ENCODE data around the gene MPP4.

Gene MPP4

DNA sequence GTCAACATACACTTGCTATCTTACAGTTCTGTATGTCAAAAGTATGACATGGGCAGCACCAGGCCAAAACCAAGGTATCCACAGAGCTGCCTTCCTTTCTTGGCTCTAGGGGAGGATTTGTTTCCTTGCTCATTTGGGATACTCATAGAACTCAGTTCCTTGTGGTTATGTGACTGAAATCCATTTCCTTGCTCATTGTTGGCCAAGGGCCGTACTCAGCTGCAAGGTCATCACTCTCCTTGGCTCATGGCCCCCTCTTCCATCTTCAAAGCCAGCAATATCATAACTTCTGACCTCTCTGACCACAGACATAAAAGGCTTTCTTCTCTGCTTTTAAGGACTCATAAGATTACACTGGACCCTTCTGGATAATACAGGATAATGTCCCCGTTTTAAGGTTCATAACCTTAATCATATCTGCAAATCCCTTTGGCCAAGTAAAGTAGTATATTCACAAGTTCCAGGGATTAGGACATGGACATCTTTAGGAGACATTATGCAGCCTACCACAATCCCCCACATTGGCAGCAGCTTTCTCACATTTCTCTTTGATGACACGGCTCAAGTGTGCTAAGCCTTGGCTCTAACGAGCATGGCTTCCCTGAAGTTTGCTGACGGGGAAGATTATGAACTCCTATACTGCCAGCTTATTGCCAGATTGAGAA is 76.0 kb downstream of the MPP4 start:
- DNase-seq, result peak; percentile 15

DNA sequence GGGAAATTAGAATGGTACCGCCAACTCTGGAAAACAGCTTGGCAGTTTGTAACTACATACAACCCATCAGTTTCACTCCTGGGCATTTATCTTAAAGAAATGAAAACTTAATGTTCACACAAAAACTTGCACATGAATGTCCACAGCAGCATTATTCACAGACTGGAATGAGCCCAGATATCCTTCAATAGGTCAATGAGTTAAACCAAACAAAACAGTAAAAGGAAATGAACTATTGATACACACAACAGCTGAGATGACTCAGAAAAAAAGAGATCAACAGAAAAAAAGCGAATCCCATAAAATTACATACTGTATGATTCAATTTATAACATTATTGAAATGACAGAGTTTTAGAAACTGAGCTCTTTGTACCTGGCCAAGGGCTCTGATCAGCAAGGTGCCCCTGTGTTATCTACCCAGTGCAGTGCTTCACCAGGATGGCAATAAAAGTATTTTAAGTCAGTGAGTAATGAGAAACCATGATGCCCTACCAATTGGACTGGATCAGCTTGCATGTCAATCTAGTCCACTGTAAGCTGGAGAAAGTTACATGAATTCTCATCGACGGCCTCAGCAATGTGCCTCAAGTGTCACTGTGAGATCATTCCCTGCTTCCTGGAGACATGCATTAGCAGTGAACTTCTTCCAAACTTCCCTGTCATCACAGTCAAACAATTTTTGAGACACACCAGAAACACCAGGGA is 77.0 kb downstream of the MPP4 start:
- peak; percentile 68 for DNase-seq

DNA sequence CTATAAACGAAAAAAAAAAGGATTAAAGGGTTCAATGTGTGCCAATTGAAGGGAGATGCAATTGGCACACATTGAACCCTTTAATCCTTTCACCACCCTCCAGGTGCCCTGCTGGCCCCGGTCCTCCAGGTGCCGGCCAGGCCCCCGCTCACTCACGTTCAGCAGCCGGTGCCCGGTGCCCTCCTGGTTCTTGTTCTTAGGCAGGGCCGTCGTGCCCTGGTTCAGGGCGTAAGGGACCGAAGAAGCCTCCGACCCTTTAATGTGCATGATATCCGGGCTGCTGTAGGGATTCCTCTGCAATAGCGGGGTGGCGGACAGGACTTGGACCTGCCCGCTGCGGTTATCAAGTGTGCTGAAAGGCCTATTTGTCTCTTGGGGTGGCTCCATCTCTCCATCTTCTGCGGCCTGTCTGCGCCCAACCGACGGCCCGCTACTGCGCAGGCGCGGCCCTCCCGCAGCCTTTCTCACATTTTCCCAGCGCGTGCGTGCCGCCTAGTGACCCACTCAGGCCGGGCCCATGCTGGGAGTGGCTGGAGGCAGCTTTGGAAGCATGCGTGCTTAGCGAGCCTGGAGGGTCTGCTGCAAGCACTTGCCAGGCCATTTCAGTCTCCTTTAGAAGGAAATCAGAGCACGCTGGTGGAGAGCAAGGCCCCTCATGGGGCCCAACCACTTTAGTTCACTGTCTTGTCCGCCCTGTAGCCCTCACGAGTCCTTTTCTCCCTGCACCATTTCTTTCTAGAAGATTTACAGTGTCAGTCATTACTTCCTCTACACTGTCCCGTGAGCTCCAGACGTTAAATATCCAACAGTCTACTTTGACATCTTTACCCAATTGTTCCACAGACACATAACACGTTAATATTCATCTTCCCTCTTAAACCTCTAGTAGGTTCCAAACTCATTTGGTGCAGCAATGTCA is 79.4 kb downstream of the MPP4 start:
- no peak for DNase-seq

DNA sequence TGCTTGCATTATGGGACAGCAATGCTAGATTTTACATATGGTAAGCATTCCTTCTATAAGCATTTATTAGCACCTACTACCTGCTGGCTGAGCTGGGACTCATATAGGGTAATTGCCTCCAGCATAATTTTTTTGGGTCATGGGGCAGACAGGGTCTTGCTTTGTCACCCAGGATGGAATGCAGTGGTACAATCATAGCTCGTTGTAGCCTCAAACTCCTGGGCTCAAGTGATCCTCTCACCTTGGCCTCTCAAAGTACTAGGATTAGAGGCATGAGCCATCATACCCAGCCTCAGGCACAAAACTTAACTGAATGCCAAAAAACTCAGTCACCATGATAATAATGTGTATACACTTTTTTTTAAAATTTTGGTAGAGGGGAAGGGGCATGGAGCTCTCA is 90.4 kb downstream of the MPP4 start:
- DNase-seq, result no peak

DNA sequence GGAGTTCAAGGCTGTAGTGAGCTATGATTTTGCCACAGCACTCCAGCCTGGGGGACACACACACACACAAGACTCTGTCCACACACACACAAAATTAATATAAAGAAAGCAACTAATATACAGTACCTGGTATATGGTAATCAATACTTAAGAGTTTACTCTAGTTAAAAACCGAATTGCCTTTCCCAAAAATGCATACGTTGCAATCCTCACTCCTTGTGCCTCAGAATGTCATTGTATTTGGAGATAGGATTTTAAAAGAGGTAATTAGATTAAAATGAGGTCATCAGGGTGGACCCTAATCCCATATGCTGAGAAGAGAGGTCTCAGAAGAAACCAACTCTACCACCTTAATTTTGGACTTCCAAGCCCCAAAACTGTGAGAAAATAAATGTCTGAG is 90.9 kb downstream of the MPP4 start:
- no peak for DNase-seq

DNA sequence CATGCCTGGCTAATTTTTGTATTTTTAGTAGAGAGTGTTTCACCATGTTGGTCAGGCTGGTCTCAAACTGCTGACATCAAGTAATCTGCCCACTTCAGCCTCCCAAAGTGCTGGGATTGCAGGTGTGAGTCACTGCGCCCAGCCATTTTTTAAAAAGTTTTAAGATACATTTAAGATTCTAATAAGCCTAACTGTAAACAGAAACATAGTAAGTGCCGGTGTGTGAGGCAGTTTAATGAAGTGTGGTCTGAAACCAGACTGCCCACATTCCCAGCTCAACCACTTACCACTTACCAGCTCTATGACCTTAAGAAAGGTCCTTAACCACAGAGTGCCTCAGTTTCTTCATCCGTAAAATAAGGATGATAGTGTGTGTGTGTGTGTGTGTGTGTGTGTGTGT is 97.5 kb downstream of the MPP4 start:
- DNase-seq, result no peak

DNA sequence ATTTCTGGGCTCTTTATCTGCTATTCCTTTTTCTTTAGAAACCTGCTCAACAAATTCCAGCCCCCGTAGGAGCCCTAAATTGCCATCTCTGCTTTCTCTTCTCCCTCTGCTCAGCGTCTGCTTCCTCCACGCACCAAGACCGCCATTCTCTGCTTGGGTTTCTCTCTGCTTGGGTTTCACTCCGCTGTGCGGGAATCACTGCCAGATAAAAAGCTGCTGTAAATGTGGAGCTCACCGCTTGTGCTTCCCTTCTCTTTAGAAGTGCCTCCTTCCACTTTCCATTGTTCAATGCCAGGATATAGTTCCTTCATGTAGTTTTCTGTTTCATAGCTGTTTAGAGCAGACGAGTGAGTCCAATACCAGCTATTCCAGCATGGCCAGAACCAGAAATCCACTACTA is 101.0 kb downstream of the MPP4 start:
- DNase-seq, result no peak

Measured in HCEC 1CT (cell line).